HG03066 (cell line): ENCODE results near the gene DIS3L2.

Experiments used
- ATAC-seq: cut with Tn5 transposase; IDR thresholded peaks from one replicate; pipeline ENCODE4 v1.9.1; 2021; ENCODE audit warnings: low read depth; ENCODE audit not compliant: unreplicated experiment

DIS3L2 gene, protein sequence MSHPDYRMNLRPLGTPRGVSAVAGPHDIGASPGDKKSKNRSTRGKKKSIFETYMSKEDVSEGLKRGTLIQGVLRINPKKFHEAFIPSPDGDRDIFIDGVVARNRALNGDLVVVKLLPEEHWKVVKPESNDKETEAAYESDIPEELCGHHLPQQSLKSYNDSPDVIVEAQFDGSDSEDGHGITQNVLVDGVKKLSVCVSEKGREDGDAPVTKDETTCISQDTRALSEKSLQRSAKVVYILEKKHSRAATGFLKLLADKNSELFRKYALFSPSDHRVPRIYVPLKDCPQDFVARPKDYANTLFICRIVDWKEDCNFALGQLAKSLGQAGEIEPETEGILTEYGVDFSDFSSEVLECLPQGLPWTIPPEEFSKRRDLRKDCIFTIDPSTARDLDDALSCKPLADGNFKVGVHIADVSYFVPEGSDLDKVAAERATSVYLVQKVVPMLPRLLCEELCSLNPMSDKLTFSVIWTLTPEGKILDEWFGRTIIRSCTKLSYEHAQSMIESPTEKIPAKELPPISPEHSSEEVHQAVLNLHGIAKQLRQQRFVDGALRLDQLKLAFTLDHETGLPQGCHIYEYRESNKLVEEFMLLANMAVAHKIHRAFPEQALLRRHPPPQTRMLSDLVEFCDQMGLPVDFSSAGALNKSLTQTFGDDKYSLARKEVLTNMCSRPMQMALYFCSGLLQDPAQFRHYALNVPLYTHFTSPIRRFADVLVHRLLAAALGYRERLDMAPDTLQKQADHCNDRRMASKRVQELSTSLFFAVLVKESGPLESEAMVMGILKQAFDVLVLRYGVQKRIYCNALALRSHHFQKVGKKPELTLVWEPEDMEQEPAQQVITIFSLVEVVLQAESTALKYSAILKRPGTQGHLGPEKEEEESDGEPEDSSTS

DNA sequence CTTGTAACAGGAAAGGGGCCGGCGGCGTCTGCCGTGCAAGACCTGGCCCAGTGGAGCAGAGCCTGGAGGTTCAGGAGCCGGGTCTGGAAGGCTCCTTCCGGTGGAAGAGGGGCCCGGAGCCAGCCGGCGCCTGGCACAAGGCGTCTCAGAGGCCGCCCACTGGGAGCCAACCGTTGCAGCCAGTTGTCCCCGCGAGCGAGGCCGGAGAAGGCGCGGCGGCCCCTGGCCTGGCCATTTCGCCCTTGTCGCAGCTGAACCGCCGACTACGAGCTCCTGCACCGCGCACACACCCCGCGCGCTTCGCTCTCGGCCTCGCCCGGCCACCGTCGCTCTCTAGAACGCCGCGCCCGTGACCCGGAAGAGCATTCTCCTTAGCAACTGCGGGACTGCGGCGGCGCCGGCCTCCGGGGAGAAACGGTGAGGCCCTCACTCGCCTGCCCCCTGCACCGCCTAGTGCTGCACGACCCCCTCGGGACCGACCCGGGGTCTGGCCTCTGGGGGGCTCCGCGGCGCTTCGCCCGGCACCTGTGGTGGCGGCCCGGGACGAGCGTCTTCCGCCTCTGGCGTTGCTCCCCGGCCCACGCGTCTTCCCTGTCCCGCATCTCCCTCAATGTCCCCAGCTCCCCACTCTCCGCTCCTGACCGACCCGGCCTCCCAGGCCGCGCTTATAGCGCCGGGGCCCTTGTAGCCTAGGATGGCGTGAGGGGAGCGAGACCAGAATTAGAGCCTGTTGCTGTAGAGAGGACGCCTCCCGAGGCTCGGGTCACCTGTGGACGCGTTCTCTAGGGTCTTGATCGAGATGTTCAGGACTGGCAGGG is at the start of gene DIS3L2:
TSS of gene DIS3L2 (plus strand) at position 365 of the 818 bp plus-strand sequence. CDS start 53,215 bp downstream, outside the sequence.
- ATAC-seq = peak; percentile 89

DNA sequence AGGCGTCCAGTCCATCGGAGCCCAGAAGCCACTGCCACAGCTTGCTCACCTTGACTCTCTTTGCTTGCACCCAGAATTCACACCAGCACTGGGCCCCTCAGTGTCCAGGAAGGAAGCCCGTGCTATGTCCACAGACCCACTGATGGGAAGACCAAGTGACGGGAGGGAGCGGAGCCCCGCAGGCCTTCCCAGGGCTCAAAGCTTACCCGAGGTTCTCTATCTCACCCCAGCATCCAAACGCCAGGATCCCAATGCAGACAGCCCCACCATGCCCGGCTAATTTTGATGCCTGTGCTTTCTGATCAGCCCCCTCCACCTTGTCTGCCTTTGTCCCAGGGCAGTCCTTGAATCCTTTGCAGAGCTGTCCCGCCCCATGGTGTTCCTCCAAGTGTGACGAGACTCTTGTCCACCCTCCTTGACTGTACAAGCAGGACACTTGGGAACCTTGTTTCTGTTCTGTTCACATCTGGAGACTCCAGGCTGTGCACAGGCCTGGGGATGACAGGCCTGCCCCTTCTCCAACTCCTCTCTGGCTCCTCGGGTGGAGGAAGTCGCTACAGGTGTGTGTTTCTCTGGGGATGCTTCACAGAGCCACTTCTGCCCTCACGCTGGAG is 47.3 kb upstream of the DIS3L2 start:
- no peak for ATAC-seq

DNA sequence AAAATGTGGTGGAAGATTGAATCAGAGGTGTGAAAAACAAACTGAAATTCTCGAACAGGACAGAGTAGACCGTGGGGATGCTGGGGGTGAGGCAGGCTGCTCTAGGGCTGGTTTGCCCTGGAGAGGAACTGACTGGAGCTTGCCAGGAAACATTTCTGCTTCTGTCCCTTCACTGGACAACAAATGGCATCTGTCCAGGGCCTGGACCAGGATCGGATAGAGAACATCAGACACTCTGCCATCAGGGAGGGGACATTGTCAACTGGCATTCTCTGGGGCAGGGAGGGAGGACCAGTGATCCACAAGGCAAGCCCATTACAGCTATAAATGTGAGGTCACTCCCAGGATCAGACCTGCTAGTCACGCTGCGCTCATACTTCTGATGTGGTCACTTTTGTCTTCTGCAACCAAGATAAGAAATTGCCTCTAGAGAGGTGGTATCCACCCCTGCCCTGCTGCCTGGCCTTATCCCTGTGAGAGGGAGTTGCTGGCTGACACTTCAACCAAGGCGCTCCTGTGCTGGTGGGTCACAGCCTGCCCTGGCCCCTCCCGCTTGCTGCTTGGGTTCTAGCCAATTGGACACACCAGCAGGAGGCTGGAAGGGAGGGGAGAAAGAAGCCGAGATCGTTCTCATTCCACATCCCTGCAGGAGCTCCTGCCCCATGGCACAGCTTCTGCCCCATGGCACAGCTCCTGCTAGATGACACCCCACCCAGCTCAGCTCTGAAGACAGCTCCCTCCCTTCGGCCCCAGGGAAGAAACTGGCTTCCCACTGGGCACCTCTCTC is 44.0 kb upstream of the DIS3L2 start:
- no peak for ATAC-seq

DNA sequence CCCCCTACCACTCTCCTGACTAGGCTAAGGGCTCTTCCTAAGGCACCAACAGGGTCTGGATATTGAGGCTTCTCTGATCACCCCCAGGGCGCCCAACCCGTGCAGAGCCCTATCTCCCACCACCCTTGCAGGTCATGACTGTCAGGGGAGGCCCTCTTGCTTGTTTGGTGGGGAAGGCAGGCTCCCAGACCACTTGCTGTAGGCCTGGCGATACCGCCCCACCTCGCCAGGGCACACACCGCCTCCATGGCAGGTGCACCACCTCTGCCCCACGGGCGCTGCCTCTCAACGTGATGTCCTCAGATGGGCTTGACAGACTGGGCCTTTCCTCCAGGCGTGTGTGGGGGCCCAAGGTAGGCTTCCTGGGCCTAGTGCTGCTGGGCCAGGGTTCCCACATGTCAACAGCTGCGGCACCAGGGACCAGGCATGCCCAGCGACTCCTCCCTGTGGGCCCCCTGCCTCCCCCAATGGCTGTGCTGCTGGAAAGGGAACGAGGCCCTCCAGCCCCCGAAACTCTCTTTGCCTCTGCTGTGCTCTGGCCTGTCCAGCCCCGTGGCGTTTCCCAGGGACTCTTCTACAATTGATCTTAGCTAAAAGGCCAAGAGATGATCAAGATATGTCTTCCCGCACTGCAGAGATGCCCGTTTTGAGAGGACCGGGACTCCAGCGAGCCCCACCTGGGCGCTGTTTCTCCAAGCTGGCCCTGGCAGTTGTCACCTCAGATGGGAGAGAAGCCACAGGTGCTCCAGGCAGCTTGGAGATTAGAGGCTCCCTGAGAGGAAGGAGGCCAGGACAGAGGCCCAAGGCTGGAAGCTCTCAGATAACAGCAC is 42.8 kb upstream of the DIS3L2 start:
- ATAC-seq = no peak

DNA sequence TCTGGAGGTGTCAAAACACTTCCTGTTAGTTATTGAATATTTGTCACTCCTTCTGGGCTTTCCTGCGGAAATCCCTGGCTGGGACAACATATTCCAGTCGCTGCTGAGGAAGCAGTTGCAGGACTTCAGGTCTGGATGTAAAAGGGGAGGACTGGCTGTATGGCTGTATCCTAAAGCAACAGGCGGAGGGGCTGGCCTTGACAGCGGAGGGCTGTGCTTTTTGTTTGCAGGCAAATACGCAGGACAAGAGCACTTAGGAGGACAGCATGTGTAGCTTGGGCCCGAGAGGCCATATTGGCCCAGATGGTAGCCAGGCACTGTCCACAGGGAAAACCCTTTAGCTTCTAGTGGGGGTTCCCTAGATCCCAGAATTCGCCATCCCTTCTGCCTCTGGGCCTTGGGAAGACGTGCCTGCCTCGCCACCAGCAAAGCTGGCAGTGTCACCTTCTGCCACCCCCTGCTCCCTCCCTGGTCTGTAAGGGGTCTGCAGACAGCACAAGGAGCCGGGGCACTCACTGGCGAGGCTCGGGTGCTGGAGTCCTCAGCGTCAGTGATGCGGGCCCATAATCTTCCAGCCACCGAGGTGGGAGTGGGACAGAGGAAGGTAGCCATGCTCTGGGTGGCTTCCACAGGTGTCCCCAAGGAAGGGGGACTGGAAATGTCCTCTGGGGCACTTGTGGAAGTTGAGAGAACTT is 42.0 kb upstream of the DIS3L2 start:
- ATAC-seq = no peak

DNA sequence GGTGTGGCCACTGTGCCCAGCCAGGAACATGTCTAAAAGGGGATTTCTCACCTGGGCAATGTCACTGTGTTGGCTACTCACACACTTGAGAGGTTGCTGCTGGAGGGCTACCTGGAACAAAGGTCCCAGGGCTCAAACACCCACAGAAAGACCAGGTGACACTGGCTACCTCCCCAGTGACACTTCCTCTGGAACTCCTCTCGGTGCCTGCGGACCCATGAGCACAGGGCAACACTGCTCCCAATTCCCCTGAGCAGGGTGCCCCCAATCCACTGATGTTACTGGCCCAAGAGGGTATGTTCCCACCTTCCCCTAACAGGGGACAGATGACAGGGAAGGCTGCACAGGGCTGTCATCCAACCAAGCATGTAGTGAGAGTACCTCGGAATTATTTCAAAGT is 41.1 kb upstream of the DIS3L2 start:
- ATAC-seq = no peak

DNA sequence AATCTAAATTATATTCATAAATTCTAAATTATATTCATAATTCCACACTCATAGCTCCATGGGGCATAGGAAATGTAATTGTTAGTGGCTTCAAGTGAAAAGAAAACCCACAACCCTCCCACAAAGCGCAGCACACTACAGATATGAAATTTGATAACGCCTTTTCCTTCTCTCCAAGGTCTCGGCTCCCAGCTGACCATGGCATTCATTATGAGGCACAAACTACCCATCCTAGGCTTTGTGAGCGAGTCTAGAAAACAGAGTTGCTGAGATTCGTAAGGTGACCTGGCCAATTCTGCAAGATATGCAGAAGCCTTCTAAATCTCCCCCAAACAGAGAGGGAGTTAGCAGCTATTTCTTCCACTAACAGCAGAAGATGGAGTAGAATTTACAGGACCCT is 40.7 kb upstream of the DIS3L2 start:
- ATAC-seq = no peak

DNA sequence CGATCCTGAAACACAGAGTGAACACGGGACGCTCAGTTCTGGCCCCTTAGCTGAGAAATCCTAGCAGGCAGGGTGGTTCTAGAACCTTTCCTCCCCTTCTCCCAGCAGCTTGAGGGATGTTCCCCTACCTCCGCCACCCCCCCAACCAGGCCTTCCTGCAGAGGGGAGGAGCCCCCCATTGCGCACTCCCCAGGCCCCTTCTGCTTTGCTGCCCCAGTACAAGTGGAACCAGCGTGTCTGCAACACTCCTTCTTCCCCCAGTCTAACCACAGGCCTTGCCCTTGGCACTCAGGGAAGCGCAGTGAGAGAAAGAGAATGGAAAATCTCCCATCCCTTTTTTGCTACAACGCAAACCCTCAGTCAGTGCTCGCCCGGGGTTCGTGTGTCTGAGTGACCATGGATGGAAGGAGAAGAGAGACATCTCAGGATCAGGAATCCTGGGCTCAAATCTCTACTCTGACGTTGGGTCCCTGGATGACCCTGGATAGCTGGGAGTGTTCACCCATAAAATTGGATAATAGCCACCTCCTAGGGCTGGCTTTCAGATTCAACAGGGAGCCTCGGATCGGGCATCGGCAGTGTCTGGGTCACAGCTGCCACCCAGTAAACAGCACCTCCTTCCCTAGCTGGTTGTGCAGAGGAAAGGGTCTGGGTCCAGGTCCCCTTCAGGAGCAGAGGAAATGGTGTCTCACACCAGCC is 39.1 kb upstream of the DIS3L2 start:
- no peak for ATAC-seq

DNA sequence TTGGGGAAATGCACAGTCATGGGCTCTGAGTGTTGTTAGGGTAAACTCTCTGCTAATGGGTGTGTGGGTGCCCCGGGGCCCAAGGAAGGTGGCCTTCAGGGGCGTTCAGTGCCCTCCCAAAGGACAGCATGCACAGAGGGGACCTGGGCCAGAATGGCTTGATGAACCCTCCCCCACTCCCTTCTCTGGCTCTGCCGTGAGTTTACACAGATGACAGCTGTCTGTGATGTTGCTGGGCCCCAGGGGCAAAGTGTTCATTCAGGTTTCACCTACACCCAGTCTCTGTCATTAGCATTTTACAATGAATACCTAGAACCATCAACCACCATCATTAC is 38.5 kb upstream of the DIS3L2 start:
- ATAC-seq = no peak

DNA sequence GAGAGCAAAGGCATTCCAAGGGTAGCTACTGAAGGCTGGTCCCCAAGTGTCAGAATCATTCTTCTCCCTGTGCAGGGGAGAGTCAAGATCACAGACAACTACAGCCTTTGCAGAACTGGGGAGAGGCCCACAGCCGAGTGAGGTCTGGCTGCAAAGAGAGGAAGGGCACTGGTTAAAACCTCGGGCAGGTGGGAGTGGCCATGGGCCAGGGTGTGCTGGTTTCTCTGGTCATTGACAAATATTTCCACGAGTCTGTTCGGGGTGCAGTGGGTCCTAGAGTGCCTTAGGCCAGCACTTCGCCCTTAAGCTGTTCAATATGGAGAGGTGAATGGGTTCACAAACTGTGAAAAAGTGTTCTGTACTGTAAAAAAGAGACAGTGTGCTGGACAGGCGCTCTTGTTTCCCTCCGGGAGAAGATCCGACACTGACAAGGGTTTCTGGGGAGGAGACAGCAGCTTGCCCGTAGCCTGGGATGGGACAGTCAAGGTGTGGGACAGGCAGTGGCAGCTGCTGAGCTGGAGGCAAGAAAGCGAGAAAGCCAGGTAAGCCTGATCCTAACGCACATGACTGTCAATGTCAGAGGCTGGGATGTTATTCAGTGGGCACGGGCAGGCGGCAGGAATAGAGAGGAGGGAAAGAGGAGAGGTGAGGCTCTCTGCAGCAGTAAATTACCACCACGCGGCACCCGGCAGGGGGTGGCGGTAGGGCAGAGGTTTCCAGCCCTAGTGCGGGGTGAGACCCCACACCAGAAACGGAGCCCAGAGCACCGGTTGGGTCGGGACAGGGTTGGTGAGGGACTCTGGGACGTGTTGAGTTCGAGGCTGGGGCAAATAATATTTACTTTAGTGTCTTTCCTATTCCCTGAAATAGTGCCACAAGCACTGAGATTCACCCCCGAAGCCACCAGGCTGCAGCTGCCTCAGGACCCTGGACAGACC is 37.3 kb upstream of the DIS3L2 start:
- no peak for ATAC-seq

DNA sequence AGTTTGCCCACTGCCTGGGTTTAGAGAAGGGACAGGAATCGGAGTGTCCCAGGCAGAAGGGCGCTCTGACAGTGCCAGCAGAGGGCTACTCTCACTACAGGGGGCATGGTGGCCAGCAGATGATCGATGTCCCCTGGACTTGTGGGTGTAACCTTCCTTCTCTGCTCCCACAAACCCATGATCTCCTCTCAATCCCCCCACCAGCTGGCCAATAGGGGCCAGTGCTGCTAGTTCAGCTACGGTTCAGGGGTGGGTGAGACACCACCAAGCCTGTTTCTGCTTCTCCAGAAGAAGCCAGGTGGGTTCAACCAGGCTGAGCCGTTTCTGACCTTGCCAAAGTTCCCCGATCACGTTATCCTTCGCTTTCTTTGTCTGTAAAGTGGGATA is 36.6 kb upstream of the DIS3L2 start:
- no peak for ATAC-seq

DNA sequence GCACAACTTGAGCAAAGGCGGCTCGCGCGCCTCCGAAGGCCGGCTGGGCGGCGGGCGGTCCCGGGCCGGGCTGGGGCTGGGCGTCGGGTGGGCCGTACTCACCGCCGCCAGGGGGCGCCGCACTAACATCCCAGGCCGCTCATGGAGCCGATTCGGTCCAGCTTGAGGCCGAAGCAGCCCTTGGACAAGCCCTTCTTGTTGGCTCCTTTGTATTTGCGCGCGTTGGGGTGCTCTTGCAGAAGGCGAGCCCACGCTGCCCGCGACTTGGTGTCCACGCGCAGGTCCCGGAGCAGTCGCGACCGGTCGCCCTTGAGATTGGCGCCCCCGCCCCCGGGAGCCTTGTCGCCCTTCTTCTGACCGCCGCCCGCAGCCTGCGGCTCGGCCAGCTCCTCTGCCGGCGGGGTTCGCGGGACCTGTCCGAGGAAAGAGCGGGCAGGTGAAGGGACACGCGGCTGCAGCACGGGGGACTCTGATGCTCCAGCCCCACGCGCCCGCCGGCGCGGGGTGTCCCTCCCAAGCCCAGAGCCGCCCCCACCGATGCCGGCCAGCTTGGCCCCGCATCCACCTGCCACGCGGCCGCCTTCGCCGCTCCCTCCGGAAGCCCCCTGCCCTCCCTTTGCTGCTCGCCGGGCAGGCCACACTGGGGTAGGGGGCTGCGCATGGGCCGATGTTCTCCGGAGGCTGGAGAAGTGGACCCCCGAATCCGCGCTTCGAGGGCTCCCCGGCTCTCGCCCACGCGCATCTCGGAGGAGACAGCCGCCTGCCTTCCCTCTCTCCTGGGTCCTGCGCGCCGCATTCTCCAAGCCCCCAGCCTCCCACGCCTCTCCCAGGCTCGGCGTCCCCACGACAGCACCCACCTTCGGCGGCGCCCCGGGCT is 36.0 kb upstream of the DIS3L2 start:
- no peak for ATAC-seq

DNA sequence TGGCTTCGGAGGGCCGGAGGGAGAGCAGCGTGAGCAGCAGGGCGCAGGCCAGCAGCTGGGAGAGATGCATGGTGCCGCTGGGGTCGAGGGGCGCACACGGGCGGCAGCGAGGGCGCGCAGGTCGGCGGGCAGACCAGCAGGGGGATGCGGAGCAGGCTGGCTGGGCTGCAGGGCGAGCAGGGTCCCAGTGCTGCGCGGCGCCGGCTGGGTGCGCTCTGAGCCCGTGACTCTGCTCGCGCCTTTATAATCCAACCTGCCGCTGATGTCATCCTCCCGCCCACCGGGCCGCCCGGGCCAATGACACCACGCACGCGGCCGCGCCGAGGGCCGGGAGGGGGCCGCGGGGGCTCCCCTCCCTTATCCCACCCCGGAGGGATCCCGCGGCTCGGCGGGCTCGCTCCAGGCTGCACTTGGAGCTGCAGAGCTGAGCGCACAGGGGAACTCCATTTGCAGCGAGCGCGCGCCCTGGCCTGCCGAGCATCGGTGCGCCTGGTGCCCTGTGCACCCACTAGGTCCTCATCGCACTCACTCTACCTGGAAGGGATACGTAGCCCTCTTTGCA is 35.3 kb upstream of the DIS3L2 start, which contains the start of gene NPPC:
TSS of gene NPPC (minus strand) at position 217 of the 562 bp plus-strand sequence. CDS start at position 70, 147 bp downstream.
- ATAC-seq = peak; percentile 39

DNA sequence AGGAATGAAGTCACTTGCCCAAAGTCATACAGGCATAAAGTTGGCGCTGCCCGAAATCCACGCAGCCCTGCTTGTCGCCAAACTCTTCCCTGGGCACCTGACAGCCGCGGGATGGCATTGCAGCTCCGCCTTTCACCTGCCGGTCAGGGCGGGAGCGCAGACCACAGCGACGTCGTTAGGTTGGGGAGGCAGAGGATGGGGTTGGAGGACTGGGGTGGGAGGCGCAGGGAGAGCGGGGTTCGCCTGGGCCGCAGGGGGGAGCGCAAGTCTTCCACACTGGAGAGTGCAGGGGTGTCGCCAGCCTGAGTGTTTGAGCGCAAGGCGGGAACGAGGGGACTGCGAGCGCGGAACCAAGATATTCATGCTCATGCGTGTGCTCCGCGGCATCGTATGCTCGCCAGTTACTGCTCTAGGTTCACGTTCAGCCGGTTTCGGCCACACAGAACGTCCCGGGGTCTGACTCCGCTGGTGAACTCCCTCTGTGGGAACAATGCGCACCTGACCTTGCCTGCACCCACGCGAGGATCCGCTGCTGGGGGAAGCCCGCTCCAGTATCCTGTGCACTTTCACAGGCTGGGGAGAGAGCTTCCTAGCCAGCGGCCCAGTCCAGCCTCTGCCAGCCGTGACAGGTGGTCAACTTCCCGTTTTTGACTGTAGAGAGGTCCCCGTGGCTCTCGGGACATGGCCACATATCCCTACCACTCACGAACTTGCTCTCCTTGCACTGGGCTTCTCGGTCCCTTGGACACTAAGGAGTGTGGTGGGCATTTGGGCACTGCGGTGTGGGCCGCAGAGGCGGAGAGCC is 34.5 kb upstream of the DIS3L2 start:
- ATAC-seq = no peak

DNA sequence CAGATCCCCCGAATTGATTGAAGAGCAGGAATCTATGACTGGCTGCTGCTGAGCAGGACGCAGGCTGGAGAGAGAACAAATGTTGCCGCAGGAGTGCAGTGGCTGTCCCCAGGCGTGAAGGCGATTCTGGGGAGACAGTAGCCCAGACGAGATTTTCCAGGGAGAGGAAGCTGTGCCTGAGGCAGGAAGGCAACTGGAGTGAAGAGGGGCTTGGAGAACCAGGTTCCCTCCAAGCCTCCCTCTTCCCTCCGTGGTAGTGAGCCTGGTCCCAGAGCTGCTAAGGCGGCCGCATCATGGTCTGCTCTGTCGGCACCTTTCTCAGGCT is 34.0 kb upstream of the DIS3L2 start:
- no peak for ATAC-seq
